Parathyroid adenoma (tissue), 2 donors: ENCODE measurements around the gene LRP6.
A peak's percentile ranks its signal among the peaks of the same experiment; 100 is the strongest.

Source experiments
- H2AFZ ChIP-seq: fragments of 300-600 bp; sonication (generic); one replicate; pipeline ENCODE4 v1.7.0; 2017; ENCODE audit warnings: antibody characterized with exemption, mild to moderate bottlenecking
- H3K27ac ChIP-seq: fragments of 300-600 bp; sonication (generic); one replicate; pipeline ENCODE4 v1.7.0; 2017
- H3K27me3 ChIP-seq: fragments of 300-600 bp; sonication (generic); one replicate; pipeline ENCODE4 v1.7.0; 2017; ENCODE audit warnings: low read length; ENCODE audit not compliant: control insufficient read depth, insufficient read depth
- H3K36me3 ChIP-seq: fragments of 300-600 bp; sonication (generic); one replicate; pipeline ENCODE4 v1.7.0; 2017; ENCODE audit warnings: low read length; ENCODE audit not compliant: control insufficient read depth, insufficient read depth
- H3K4me1 ChIP-seq: fragments of 300-600 bp; sonication (generic); one replicate; pipeline ENCODE4 v1.7.0; 2017; ENCODE audit warnings: control low read depth
- H3K4me2 ChIP-seq: fragments of 300-600 bp; sonication (generic); one replicate; pipeline ENCODE4 v1.7.0; 2017; ENCODE audit warnings: low read length
- H3K4me3 ChIP-seq: fragments of 300-600 bp; sonication (generic); one replicate; pipeline ENCODE4 v1.7.0; 2017; ENCODE audit warnings: low read depth, low read length
- H3K79me2 ChIP-seq: fragments of 300-600 bp; sonication (generic); one replicate; pipeline ENCODE4 v1.7.0; 2017; ENCODE audit warnings: control low read depth
- H3K9ac ChIP-seq: fragments of 300-600 bp; sonication (generic); one replicate; pipeline ENCODE4 v1.7.0; 2017; ENCODE audit warnings: mild to moderate bottlenecking
- H3K9me3 ChIP-seq: fragments of 300-600 bp; sonication (generic); one replicate; pipeline ENCODE4 v1.7.0; 2017; ENCODE audit warnings: low read length; ENCODE audit not compliant: control insufficient read depth
- TF ChIP-seq, protein P1 (sequence below): fragments of 300-600 bp; sonication (generic); IDR thresholded peaks from one replicate; pipeline ENCODE4 v1.7.0; 2017; ENCODE audit warnings: antibody characterized with exemption, mild to moderate bottlenecking
- donor health status: primary hyperparathyroidism.

LRP6 gene

DNA sequence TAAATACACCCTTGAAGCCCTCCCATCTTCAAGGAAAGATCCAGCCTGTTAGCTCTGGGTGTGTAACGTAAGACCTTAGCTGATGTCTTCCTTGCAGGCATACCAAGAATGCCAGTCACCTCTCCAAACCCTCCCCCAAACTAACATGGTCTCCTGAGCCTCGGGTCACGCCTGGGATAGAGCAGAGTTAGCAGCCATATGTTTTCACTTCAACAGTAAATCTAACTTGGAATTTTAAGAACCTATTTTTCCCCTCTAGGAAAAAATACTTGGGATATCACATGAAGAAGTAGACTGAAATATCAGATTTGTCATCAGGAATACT, 168.2 kb downstream of the LRP6 start:
- Histone ChIP-seq H3K27ac (no peak overlapping the region), H3K79me2 (no peaks in the 10 kb centered on the region), H3K4me2 (no peak overlapping the region), H3K4me1 (peaks cover 4% of the 10 kb centered on the region), H3K4me3 (no peak overlapping the region), H3K9me3 (no peaks in the 10 kb centered on the region), H3K27me3 (no peaks in the 10 kb centered on the region), H3K9ac (no peak overlapping the region), H3K36me3 (no peaks in the 10 kb centered on the region), H2AFZ (no peak overlapping the region)
- TF ChIP-seq, protein P1, sequence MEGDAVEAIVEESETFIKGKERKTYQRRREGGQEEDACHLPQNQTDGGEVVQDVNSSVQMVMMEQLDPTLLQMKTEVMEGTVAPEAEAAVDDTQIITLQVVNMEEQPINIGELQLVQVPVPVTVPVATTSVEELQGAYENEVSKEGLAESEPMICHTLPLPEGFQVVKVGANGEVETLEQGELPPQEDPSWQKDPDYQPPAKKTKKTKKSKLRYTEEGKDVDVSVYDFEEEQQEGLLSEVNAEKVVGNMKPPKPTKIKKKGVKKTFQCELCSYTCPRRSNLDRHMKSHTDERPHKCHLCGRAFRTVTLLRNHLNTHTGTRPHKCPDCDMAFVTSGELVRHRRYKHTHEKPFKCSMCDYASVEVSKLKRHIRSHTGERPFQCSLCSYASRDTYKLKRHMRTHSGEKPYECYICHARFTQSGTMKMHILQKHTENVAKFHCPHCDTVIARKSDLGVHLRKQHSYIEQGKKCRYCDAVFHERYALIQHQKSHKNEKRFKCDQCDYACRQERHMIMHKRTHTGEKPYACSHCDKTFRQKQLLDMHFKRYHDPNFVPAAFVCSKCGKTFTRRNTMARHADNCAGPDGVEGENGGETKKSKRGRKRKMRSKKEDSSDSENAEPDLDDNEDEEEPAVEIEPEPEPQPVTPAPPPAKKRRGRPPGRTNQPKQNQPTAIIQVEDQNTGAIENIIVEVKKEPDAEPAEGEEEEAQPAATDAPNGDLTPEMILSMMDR: no peak

DNA sequence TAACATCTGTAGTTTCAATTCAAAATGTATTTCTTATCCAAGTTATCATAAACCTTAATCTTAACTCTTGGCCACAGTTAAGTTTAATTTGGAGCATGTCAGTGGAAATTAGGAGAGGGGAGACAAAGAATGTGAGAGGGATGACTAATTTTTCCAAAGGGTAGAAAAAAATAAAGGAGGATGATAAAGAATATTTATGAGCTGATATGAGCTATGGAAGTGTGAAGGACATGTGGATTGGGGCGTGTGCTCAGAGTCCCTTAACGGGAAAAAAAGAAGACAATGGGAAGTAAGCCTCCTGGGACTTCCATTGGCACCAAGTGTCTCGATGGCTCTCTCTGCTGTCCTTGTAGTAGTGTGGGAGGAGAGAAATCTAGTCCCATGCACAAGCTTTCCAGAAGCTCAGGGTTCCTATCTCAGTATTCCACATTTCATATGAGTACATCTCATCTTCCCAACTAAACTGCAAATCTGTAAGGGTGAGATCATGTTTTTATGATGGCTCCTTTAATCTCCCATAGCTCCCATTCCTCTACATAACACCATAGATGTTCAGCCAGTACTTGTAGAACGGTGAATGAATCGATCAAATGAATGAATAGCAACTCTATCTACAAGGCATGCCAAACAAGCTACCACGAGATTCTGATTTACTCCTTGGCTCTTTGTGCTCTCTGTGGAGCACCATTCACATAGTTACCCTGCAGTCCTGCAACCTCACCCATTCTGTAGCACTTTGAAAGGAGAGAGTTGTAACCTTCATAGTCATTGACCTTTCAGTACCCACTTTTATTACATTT, 168.8 kb downstream of the LRP6 start:
- no peak overlapping the region for H3K4me3 ChIP-seq
- TF ChIP-seq, protein P1: no peak
- H3K4me2 ChIP-seq: no peak overlapping the region
- H3K79me2 ChIP-seq: no peaks in the 10 kb centered on the region
- H2AFZ ChIP-seq: no peak overlapping the region
- H3K4me1 ChIP-seq: peaks cover 4% of the 10 kb centered on the region
- no peaks in the 10 kb centered on the region for H3K27me3 ChIP-seq
- no peaks in the 10 kb centered on the region for H3K36me3 ChIP-seq
- H3K27ac ChIP-seq: no peak overlapping the region
- H3K9me3 ChIP-seq: no peaks in the 10 kb centered on the region
- no peak overlapping the region for H3K9ac ChIP-seq

DNA sequence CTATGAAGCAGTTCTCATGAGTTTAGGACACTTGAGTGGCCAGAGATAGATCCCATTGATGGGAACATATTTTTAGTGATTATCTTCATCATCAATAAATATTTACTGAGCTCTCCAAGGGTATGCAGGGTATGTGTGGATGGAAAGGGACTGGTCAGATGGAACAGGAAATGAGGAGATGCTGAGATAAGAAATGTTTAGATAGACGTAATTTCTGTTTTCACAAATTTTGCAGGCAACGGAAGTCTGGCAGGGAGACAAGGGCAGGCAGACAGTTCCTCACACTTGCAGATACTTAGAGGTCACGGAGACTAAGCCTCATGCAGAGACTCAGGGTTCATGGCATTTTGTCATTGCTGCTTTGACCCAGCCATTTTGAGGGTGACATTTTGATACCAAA, 171.8 kb downstream of the LRP6 start:
- Histone ChIP-seq H3K27ac (peak overlapping the region; percentile 18), H3K4me3 (no peak overlapping the region), H3K9me3 (no peaks in the 10 kb centered on the region), H3K4me2 (no peak overlapping the region), H2AFZ (peak overlapping the region; percentile 31), H3K79me2 (no peaks in the 10 kb centered on the region), H3K4me1 (peaks cover 4% of the 10 kb centered on the region), H3K36me3 (no peaks in the 10 kb centered on the region), H3K27me3 (no peaks in the 10 kb centered on the region), H3K9ac (no peak overlapping the region)
- TF ChIP-seq, protein P1: no peak

DNA sequence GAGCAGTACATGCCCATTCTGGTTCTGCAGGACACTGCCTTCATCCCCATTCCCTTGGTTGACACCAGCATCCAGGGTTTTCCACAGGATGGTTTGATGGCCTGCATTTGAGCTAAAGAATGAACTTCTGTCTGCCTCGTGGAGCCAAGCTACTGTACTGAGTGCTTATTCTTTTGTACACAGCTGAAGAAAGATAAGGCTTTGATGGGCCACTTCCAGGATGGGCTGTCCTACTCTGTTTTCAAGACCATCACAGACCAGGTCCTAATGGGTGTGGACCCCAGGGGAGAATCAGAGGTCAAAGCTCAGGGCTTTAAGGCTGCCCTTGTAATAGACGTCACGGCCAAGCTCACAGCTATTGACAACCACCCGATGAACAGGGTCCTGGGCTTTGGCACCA, 172.4 kb downstream of the LRP6 start:
- Histone ChIP-seq H3K4me1 (peaks cover 4% of the 10 kb centered on the region), H3K27me3 (no peaks in the 10 kb centered on the region), H3K4me2 (peak overlapping the region; percentile 10), H2AFZ (no peak overlapping the region), H3K9me3 (no peaks in the 10 kb centered on the region), H3K27ac (peak overlapping the region; percentile 22), H3K4me3 (no peak overlapping the region), H3K9ac (no peak overlapping the region), H3K79me2 (no peaks in the 10 kb centered on the region), H3K36me3 (no peaks in the 10 kb centered on the region)
- TF ChIP-seq, protein P1: no peak
